WERI-Rb-1 (cell line): ENCODE results near the gene CRYBA4.

Source experiments
- DNase-seq: peaks from one replicate; pipeline ENCODE4 v3.0.0-alpha.2; 2020
- H3K27ac ChIP-seq: fragments of 250-450 bp; sonication (Bioruptor Pico); 2 replicates; pipeline ENCODE4 v1.5.1; 2020; ENCODE audit warnings: mild to moderate bottlenecking, moderate library complexity
- H3K27me3 ChIP-seq: fragments of 250-450 bp; sonication (Bioruptor Pico); 2 replicates; pipeline ENCODE4 v1.5.1; 2021; ENCODE audit warnings: mild to moderate bottlenecking, low read depth, moderate library complexity; ENCODE audit not compliant: insufficient read depth, severe bottlenecking
- H3K36me3 ChIP-seq: fragments of 250-450 bp; sonication (Bioruptor Pico); 2 replicates; pipeline ENCODE4 v1.5.1; 2020; ENCODE audit warnings: mild to moderate bottlenecking, moderate library complexity
- H3K4me3 ChIP-seq: 2 replicates; pipeline ENCODE4 v1.5.1; 2011; ENCODE audit warnings: low read depth, mild to moderate bottlenecking, control low read depth, low read length
- H3K9me3 ChIP-seq: fragments of 250-450 bp; sonication (Bioruptor Pico); 2 replicates; pipeline ENCODE4 v1.5.1; 2021; ENCODE audit warnings: mild to moderate bottlenecking, moderate library complexity; ENCODE audit not compliant: severe bottlenecking
- CTCF ChIP-seq: IDR thresholded peaks from 2 replicates; pipeline ENCODE4 v1.5.1; 2011; ENCODE audit warnings: low read depth, mild to moderate bottlenecking, control low read depth, inconsistent platforms, low read length

CRYBA4 gene

GRCh38 chr22:26632422-26633155 is 10.8 kb downstream of the CRYBA4 start:
- TF ChIP-seq CTCF = no peak
- Histone ChIP-seq H3K4me3 (no peak overlapping the region), H3K27me3 (no peaks in the 10 kb centered on the region), H3K9me3 (no peaks in the 10 kb centered on the region), H3K27ac (no peak overlapping the region), H3K36me3 (no peaks in the 10 kb centered on the region)
- DNase-seq = no peak

DNA sequence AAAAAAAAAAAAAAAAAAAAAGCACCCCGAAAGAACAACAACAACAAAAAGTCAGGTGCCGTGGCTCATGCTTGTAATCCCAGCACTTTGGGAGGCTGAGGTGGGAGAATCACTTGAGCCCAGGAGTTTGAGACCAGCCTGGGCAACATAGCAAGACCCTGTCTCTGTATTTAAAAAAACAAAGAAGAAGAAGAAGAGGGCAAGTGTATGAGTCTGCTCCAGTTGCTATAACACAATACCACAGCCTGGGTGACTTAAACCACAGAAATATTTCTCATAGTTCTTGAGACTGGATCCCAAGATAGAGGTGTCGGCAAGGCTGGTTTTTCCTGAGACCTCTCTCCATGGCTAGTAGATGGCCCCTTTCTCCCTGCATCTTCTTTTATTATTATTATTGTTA is 12.4 kb downstream of the CRYBA4 start:
- Histone ChIP-seq H3K9me3 (no peaks in the 10 kb centered on the region), H3K4me3 (no peak overlapping the region), H3K27ac (no peak overlapping the region), H3K27me3 (no peaks in the 10 kb centered on the region), H3K36me3 (no peaks in the 10 kb centered on the region)
- TF ChIP-seq CTCF = no peak
- DNase-seq = no peak

- Histone ChIP-seq H3K27me3 (no peaks in the 10 kb centered on the region), H3K4me3 (no peak overlapping the region), H3K9me3 (no peaks in the 10 kb centered on the region), H3K27ac (no peak overlapping the region), H3K36me3 (no peaks in the 10 kb centered on the region)
- no peak for DNase-seq
- TF ChIP-seq CTCF = no peak
Measured at GRCh38 chr22:26635117-26635516, 13.4 kb downstream of the CRYBA4 start.

GRCh38 chr22:26636296-26636695 is 14.5 kb downstream of the CRYBA4 start:
- no peak overlapping the region for H3K27ac ChIP-seq
- H3K27me3 ChIP-seq = no peaks in the 10 kb centered on the region
- no peaks in the 10 kb centered on the region for H3K36me3 ChIP-seq
- TF ChIP-seq CTCF = no peak
- H3K9me3 ChIP-seq = no peaks in the 10 kb centered on the region
- DNase-seq = no peak
- no peak overlapping the region for H3K4me3 ChIP-seq

DNA sequence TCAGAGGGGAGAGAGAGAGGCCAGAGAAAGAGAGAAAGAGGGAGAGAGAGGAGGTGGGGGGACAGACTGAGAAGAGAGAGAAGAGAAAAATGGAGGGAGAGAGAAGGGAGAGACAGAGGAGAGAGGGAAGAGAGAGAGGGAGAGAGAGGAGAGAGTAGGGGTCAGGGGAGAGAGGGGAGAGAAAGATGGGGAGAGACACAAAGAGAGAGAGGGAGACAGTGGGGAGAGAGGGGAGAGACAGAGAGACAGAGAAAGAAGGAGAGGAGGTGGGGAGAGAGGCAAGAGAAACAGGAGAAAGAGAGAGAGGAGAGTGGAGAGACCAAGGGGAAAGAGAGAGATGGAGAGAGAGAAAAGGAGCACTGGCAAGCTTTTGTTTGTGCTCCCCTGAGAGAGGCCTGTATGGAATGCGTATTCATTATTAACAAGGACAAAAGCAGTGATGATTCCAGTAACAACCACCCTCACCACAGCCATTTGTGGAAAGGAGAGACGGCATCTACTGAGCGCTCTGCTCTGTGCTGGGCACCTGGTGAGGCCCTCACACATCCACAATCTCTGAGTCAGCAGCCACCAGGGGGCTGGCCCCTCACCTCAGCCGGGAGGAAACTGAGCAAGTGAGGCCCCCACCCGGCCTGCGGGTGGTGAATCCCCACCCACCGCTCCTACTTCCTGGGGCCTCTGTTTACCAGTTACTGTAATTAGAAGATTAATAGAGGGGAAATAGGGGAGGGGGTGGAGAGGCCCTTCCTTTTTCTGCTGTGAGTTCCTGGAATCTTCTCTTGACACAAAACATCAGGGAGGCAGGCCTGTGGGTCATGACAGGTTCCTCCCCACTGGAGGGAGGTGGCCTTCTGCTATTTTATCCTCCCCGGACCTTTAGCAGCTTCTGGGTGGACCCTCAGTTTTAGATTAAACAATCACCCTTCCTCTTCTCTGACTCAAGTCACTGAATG is 21.0 kb downstream of the CRYBA4 start:
- TF ChIP-seq CTCF = 0 out of 2 replicates have a peak, but pooled peaks have one; percentile 19
- no peak overlapping the region for H3K4me3 ChIP-seq
- no peak overlapping the region for H3K27ac ChIP-seq
- no peaks in the 10 kb centered on the region for H3K27me3 ChIP-seq
- no peak for DNase-seq
- H3K9me3 ChIP-seq = no peaks in the 10 kb centered on the region
- H3K36me3 ChIP-seq = no peaks in the 10 kb centered on the region
